Heart left ventricle (tissue), 13 donors: ENCODE measurements around the gene SMG5.

ENCODE experiments used
- CTCF ChIP-seq, 12 donors: fragments of 200-600 bp; sonication (generic) in 4 of 12; IDR thresholded peaks; one replicate each; pipeline versions ENCODE4 v1.5.0 to v1.8.0; 2018 to 2022; ENCODE audit warnings: antibody characterized with exemption in 12 of 12, mild to moderate bottlenecking in 5 of 12
- POLR2A ChIP-seq, 2 donors: fragments of 450-650 bp; IDR thresholded peaks; one replicate each; pipeline ENCODE4 v1.6.1; 2017; ENCODE audit warnings: antibody characterized with exemption in 2 of 2, mild to moderate bottlenecking in 2 of 2, moderate library complexity in 2 of 2
- donor health status: ischemic (EF 13 %, LVEDD 7.1; RV severe dilation, severe dysfunction).
- donor health status: DM: no; HTN: yes; CAD: no.
- donor health status: DM: no; HTN: no; CAD: no.
- donor health status: ischemic (EF 25% LVEDD 6.9; RV normal size, moderate dysfunction).
- donor health status: ischemic (EF 25% LVEDD 5.7; RV mildly dilated, moderate dysfunction).
- donor health status: ischemic (EF 35%, LVEDD 5.7; RV mildly dilated, moderate dysfunction).
- donor health status: nonischemic (EF 11% LVEDD 7.7; RV severe dilation, severe dysfunction).
- donor health status: DM: yes; HTN: yes; CAD: no.
- donor health status: PGD.
- donor health status: ischemic (EF 29% LVEDD 5.4; RV normal size, mild dysfunction).
- donor health status: nonischemic (EF 23%, LVEDD 6.1; RV moderate dilation, normal function).

DNA sequence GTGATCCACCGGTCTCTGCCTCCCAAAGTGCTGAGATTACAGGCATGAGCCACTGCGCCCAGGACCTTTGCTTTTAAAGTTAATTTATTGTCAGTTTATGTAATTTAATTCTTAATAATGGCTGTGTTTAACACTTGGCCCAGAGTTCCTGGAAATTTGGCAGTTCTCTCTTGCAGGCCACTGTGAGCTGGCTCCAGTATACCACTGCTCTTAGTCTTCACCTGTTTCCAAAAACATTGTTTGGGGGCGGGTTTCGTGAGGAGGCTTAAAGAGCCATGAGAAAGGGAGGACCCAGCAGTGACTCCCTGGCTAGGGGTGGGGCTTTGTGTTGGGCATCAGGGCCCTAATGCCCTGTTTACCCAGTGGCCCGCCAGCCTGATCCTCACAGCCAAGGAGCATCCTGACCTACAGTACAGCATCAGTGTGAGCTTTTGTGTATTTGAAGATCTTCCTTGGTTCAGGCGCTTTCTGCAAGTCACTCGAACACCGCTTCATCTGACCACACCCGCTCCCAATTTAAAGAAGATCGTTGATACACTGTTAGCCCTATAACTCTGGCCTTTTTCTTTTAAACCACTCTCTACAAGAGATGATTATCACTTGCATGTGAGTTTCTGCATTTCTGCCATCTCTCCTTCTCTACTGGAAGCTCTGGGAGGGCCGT lies 52.7 kb downstream of the SMG5 start:
- TF ChIP-seq CTCF (IDR thresholded peaks at IDR 0.05) (no peak), POLR2A (IDR thresholded peaks at IDR 0.05) (no peak)
